Superior temporal gyrus (tissue), 1 donor: Measurements from ENCODE around the gene DMD.

ENCODE experiments used
- DNase-seq: peaks from one replicate; pipeline ENCODE4 v3.0.0-alpha.2; 2016; ENCODE audit errors: extremely low spot score

Gene DMD

DNA sequence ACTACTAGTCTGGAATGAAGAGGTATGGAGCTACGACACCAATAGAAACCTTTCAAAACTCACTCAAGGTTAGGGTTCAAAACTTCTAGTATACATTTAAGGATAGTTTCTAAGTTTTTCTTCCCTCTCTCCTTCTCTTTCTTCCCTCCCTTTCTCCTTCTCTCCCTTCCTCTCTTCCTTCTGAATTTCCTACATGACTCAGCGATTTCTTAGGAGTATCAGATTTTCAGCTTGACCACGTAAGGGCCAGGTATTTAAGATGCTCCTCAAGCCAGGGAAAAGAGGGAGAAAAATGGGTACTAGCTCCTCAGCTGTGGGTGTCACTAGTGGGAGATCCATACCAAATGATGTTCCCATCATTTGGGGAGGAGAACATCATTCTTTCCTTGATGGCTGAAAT, 2083.6 kb downstream of the DMD start:
- DNase-seq: no peak

- DNase-seq: peak; percentile 18
Measured at GRCh38 chrX:31126205-31126604, 2085.1 kb downstream of the DMD start.

GRCh38 chrX:31124536-31124935, 2086.8 kb downstream of the DMD start:
- DNase-seq: no peak

DNA sequence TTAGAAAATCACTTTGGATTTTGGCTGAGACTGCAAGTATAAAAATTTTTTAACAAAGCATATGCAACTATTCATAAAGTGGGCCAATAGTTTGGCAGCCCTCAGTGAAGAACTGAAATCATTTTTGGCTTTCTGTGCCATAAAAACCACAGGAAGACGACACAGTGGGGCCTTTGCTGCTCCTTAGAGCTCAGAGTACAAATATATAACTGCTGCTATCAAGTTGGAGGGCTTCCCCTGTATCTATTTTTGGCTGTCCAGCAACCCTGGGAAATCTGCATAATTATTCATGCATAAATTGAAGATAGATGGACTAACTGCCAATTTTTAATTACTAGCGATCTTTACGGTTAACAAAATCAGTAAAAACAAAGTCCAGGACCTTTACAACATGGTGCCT, 2088.0 kb downstream of the DMD start:
- DNase-seq: no peak

- no peak for DNase-seq
Measured at GRCh38 chrX:31117266-31117665, 2094.1 kb downstream of the DMD start.

GRCh38 chrX:31115398-31115797, 2096.0 kb downstream of the DMD start:
- DNase-seq: no peak

GRCh38 chrX:31114858-31115257, 2096.5 kb downstream of the DMD start:
- DNase-seq: no peak

GRCh38 chrX:31112226-31112999, 2098.9 kb downstream of the DMD start:
- no peak for DNase-seq

DNA sequence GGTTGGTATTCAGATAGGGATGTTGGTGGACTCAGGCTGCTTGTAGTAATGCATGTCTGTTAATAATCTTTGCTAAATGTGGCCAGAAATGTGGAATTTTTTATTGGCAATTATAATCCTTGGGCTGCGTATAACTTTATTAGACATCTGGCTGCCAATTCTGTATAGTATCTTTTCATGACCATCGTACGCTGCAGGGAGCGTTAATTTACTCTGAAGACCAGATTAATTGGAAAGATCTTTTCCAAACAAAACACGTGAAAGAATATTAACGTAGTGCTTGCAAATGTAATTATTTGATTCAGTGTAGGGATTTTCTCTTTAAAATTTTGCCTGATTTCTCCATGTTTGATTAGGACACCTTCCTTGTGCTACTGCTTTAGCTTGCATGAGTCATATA, 2100.7 kb downstream of the DMD start:
- DNase-seq: no peak

GRCh38 chrX:31099536-31100090, 2111.7 kb downstream of the DMD start:
- DNase-seq: no peak

GRCh38 chrX:31098079-31098478, 2113.3 kb downstream of the DMD start:
- no peak for DNase-seq

DNA sequence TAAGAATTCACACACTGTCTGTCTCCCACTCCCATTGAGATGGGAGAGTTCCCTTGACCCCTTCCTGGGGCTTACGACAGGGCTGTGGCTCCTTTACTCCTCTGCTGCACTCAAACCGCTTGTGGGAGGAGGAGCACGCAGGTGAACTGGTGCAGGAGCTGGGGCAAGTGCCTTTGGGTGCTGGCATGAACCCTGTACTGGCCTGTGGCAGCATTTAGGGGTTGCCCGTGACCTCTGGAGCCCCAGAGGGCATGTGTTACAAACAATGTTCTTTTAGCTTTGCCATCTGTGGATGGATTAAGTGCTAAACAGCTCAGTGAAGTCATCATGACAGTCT, 2117.7 kb downstream of the DMD start:
- DNase-seq: no peak

GRCh38 chrX:31092970-31093638, 2118.2 kb downstream of the DMD start:
- no peak for DNase-seq

DNA sequence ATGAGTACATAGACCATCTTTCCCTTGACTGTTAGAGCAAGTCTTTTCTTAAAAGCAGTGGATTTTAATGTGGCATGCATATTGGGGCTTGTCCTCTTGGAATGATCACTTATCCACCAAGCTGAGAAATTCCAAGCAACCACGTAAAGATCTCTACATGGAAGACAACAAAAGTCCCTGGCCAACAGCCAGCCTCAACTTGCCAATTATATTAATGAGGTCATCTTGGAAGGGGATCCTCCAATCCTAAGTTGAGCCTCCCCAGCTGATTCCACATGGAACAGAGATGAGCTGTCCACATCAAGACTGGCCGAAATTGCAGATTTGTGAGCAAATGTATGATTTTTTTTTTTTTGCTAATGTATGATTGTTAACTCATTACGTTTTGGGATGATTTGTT, 2118.9 kb downstream of the DMD start:
- DNase-seq: no peak

- DNase-seq: no peak
Measured at GRCh38 chrX:31091819-31092218, 2119.5 kb downstream of the DMD start.

DNA sequence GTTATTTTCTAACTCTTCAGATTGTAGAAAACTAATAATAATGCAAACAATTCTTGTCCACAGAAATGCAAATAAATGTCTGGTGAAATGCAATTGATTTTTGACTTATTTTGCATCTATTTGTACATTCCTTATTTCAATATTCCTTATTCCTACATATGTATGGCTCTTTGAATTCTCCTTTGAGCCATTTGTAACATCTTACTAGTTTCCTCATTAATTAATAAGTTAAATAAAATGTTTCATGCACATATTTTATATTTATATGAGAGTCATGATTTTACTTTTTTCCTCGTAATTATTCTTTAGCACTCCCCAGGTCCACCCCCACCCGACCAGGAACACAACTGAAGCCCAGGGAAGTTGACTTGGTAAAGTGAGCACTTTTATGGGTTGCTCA, 2136.8 kb downstream of the DMD start:
- no peak for DNase-seq

GRCh38 chrX:31071725-31072124, 2139.6 kb downstream of the DMD start, which contains the start of gene FTHL17:
Gene FTHL17 (minus strand): TSS chrX:31072041. CDS start chrX:31071953, 88 bp downstream.
- no peak for DNase-seq

GRCh38 chrX:31071262-31071661, 2140.1 kb downstream of the DMD start:
- DNase-seq: no peak

GRCh38 chrX:31070057-31070468, 2141.3 kb downstream of the DMD start:
- no peak for DNase-seq
